Peyer's patch (tissue), 4 donors: ENCODE data around the gene IRS1.

Source experiments
- POLR2A ChIP-seq, 2 donors: fragments of 450-650 bp; IDR thresholded peaks; one replicate each; pipeline ENCODE4 v1.5.1; 2017; ENCODE audit warnings: antibody characterized with exemption in 2 of 2, mild to moderate bottlenecking in 2 of 2, moderate library complexity in 2 of 2
- TF ChIP-seq, protein P1 (sequence below), 6 experiments: fragments of 450-650 bp in 4 of 6; fragments of 200-600 bp in 2 of 6; sonication (generic) in 1 of 6; IDR thresholded peaks; one replicate each; pipeline ENCODE4 v1.5.1; 2017 to 2019; ENCODE audit warnings: antibody characterized with exemption in 6 of 6, mild to moderate bottlenecking in 3 of 6, moderate library complexity in 1 of 6

DNA sequence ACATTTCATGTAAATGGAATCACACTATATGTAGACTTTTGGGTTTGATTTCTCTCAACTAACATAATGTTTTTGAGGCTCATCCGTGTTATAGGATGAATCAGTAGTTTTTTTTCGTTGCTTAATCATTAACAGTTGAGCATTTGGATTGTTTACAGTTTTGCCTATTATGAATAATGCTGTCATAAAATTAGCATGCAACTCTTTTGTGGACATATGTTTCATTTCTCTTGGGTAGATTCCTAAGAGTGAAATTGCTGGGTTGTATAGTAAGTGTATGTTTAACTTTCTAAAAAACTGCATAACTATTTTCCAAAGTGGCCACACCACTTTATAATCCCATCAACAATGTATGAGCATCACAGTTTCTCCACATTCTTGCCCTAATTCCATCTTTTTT is 28.6 kb upstream of the IRS1 start:
- TF ChIP-seq, protein P1, sequence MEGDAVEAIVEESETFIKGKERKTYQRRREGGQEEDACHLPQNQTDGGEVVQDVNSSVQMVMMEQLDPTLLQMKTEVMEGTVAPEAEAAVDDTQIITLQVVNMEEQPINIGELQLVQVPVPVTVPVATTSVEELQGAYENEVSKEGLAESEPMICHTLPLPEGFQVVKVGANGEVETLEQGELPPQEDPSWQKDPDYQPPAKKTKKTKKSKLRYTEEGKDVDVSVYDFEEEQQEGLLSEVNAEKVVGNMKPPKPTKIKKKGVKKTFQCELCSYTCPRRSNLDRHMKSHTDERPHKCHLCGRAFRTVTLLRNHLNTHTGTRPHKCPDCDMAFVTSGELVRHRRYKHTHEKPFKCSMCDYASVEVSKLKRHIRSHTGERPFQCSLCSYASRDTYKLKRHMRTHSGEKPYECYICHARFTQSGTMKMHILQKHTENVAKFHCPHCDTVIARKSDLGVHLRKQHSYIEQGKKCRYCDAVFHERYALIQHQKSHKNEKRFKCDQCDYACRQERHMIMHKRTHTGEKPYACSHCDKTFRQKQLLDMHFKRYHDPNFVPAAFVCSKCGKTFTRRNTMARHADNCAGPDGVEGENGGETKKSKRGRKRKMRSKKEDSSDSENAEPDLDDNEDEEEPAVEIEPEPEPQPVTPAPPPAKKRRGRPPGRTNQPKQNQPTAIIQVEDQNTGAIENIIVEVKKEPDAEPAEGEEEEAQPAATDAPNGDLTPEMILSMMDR (IDR thresholded peaks at IDR 0.05), result no peak
- TF ChIP-seq POLR2A (IDR thresholded peaks at IDR 0.05), result no peak
